ACC112 (cell line): ENCODE measurements around the gene ERBB4.

Source experiments
- H2AFZ ChIP-seq: fragments of 200-600 bp; sonication (generic); one replicate; pipeline ENCODE4 v1.6.0; 2017; ENCODE audit warnings: antibody characterized with exemption, low read length; ENCODE audit not compliant: unreplicated experiment
- H3K27ac ChIP-seq: fragments of 200-600 bp; sonication (generic); 2 replicates; pipeline ENCODE4 v1.5.1; 2014; ENCODE audit warnings: low read depth, mild to moderate bottlenecking, antibody characterized with exemption, low read length, moderate library complexity
- H3K27me3 ChIP-seq: fragments of 200-600 bp; sonication (generic); 2 replicates; pipeline ENCODE4 v1.6.1; 2014; ENCODE audit warnings: mild to moderate bottlenecking, antibody characterized with exemption, low read length, moderate library complexity, mixed read lengths; ENCODE audit not compliant: insufficient read depth
- H3K36me3 ChIP-seq: fragments of 200-600 bp; sonication (generic); 2 replicates; pipeline ENCODE4 v1.6.1; 2016; ENCODE audit warnings: mild to moderate bottlenecking, antibody characterized with exemption, low read length, moderate library complexity, mixed read lengths; ENCODE audit not compliant: insufficient read depth
- H3K4me1 ChIP-seq: fragments of 200-600 bp; sonication (generic); one replicate; pipeline ENCODE4 v1.6.1; 2016; ENCODE audit warnings: low read length, mixed read lengths; ENCODE audit not compliant: insufficient read depth, unreplicated experiment, control insufficient read depth
- H3K4me3 ChIP-seq: fragments of 200-600 bp; sonication (generic); 2 replicates; pipeline ENCODE4 v1.5.1; 2014; ENCODE audit warnings: mild to moderate bottlenecking, low read depth, low read length
- H3K79me2 ChIP-seq: fragments of 200-600 bp; sonication (generic); one replicate; pipeline ENCODE4 v1.6.0; 2016; ENCODE audit warnings: low read length; ENCODE audit not compliant: control insufficient read depth, unreplicated experiment, insufficient read depth

The ERBB4 gene

GRCh38 chr2:211822686-211823335 is 715.8 kb downstream of the ERBB4 start:
- no peaks in the 10 kb centered on the region for H3K27me3 ChIP-seq
- peaks cover 4% of the 10 kb centered on the region for H3K4me1 ChIP-seq
- no peak overlapping the region for H2AFZ ChIP-seq
- H3K4me3 ChIP-seq: no peak overlapping the region
- 0 out of 2 replicates have a peak, but pooled peaks cover 3% of the 10 kb centered on the region for H3K36me3 ChIP-seq
- no peak overlapping the region for H3K27ac ChIP-seq
- H3K79me2 ChIP-seq: no peaks in the 10 kb centered on the region

GRCh38 chr2:211816754-211817153 is 721.8 kb downstream of the ERBB4 start:
- Histone ChIP-seq H3K27me3 (no peaks in the 10 kb centered on the region), H2AFZ (no peak overlapping the region), H3K27ac (no peak overlapping the region), H3K36me3 (0 out of 2 replicates have a peak, but pooled peaks cover 3% of the 10 kb centered on the region), H3K79me2 (no peaks in the 10 kb centered on the region), H3K4me1 (no peaks in the 10 kb centered on the region), H3K4me3 (no peak overlapping the region)

- Histone ChIP-seq H3K4me1 (no peaks in the 10 kb centered on the region), H3K27ac (no peak overlapping the region), H3K27me3 (no peaks in the 10 kb centered on the region), H3K36me3 (no peaks in the 10 kb centered on the region), H3K79me2 (no peaks in the 10 kb centered on the region), H2AFZ (no peak overlapping the region), H3K4me3 (no peak overlapping the region)
These were observed 726.0 kb downstream of the ERBB4 start for GRCh38 chr2:211812587-211812986.

GRCh38 chr2:211802666-211803065 is 735.9 kb downstream of the ERBB4 start:
- H3K4me1 ChIP-seq: peaks cover 5% of the 10 kb centered on the region
- no peak overlapping the region for H2AFZ ChIP-seq
- H3K36me3 ChIP-seq: no peaks in the 10 kb centered on the region
- H3K27me3 ChIP-seq: no peaks in the 10 kb centered on the region
- no peaks in the 10 kb centered on the region for H3K79me2 ChIP-seq
- no peak overlapping the region for H3K27ac ChIP-seq
- no peak overlapping the region for H3K4me3 ChIP-seq

- Histone ChIP-seq H3K27me3 (no peaks in the 10 kb centered on the region), H2AFZ (peak overlapping the region; percentile 47), H3K36me3 (no peaks in the 10 kb centered on the region), H3K27ac (no peak overlapping the region), H3K4me1 (peaks cover 5% of the 10 kb centered on the region), H3K79me2 (no peaks in the 10 kb centered on the region), H3K4me3 (no peak overlapping the region)
These were observed 738.6 kb downstream of the ERBB4 start for GRCh38 chr2:211800001-211800400.

- Histone ChIP-seq H3K4me1 (peaks cover 5% of the 10 kb centered on the region), H3K4me3 (no peak overlapping the region), H3K27me3 (no peaks in the 10 kb centered on the region), H3K36me3 (no peaks in the 10 kb centered on the region), H3K79me2 (no peaks in the 10 kb centered on the region), H3K27ac (no peak overlapping the region), H2AFZ (no peak overlapping the region)
These were observed 739.7 kb downstream of the ERBB4 start for GRCh38 chr2:211798868-211799267.

GRCh38 chr2:211793690-211794089 is 744.9 kb downstream of the ERBB4 start:
- Histone ChIP-seq H3K4me1 (no peaks in the 10 kb centered on the region), H3K36me3 (no peaks in the 10 kb centered on the region), H3K27me3 (no peaks in the 10 kb centered on the region), H3K4me3 (no peak overlapping the region), H2AFZ (no peak overlapping the region), H3K79me2 (no peaks in the 10 kb centered on the region), H3K27ac (no peak overlapping the region)

GRCh38 chr2:211789982-211790381 is 748.6 kb downstream of the ERBB4 start:
- Histone ChIP-seq H3K4me1 (no peaks in the 10 kb centered on the region), H3K4me3 (no peak overlapping the region), H3K79me2 (no peaks in the 10 kb centered on the region), H3K27me3 (no peaks in the 10 kb centered on the region), H3K27ac (no peak overlapping the region), H2AFZ (no peak overlapping the region), H3K36me3 (no peaks in the 10 kb centered on the region)

- H3K36me3 ChIP-seq: no peaks in the 10 kb centered on the region
- no peak overlapping the region for H3K4me3 ChIP-seq
- H3K27me3 ChIP-seq: no peaks in the 10 kb centered on the region
- H2AFZ ChIP-seq: no peak overlapping the region
- no peak overlapping the region for H3K27ac ChIP-seq
- no peaks in the 10 kb centered on the region for H3K79me2 ChIP-seq
- no peaks in the 10 kb centered on the region for H3K4me1 ChIP-seq
These were observed 771.9 kb downstream of the ERBB4 start for GRCh38 chr2:211766689-211767088.

GRCh38 chr2:211762479-211762878 is 776.1 kb downstream of the ERBB4 start:
- no peak overlapping the region for H3K4me3 ChIP-seq
- no peaks in the 10 kb centered on the region for H3K79me2 ChIP-seq
- no peak overlapping the region for H3K27ac ChIP-seq
- H3K27me3 ChIP-seq: no peaks in the 10 kb centered on the region
- peaks cover 2% of the 10 kb centered on the region for H3K4me1 ChIP-seq
- no peak overlapping the region for H2AFZ ChIP-seq
- no peaks in the 10 kb centered on the region for H3K36me3 ChIP-seq

GRCh38 chr2:211760103-211760502 is 778.5 kb downstream of the ERBB4 start:
- Histone ChIP-seq H3K36me3 (no peaks in the 10 kb centered on the region), H3K4me3 (no peak overlapping the region), H3K79me2 (no peaks in the 10 kb centered on the region), H3K27ac (no peak overlapping the region), H3K4me1 (peaks cover 5% of the 10 kb centered on the region), H3K27me3 (no peaks in the 10 kb centered on the region), H2AFZ (no peak overlapping the region)
